Parathyroid adenoma (tissue), 2 donors: Measurements from ENCODE around the gene COMMD7.

Experiments
- H2AFZ ChIP-seq: fragments of 300-600 bp; sonication (generic); one replicate; pipeline ENCODE4 v1.7.0; 2017; ENCODE audit warnings: antibody characterized with exemption, mild to moderate bottlenecking
- H3K27ac ChIP-seq: fragments of 300-600 bp; sonication (generic); one replicate; pipeline ENCODE4 v1.7.0; 2017
- H3K27me3 ChIP-seq: fragments of 300-600 bp; sonication (generic); one replicate; pipeline ENCODE4 v1.7.0; 2017; ENCODE audit warnings: low read length; ENCODE audit not compliant: control insufficient read depth, insufficient read depth
- H3K36me3 ChIP-seq: fragments of 300-600 bp; sonication (generic); one replicate; pipeline ENCODE4 v1.7.0; 2017; ENCODE audit warnings: low read length; ENCODE audit not compliant: control insufficient read depth, insufficient read depth
- H3K4me1 ChIP-seq: fragments of 300-600 bp; sonication (generic); one replicate; pipeline ENCODE4 v1.7.0; 2017; ENCODE audit warnings: control low read depth
- H3K4me2 ChIP-seq: fragments of 300-600 bp; sonication (generic); one replicate; pipeline ENCODE4 v1.7.0; 2017; ENCODE audit warnings: low read length
- H3K4me3 ChIP-seq: fragments of 300-600 bp; sonication (generic); one replicate; pipeline ENCODE4 v1.7.0; 2017; ENCODE audit warnings: low read depth, low read length
- H3K79me2 ChIP-seq: fragments of 300-600 bp; sonication (generic); one replicate; pipeline ENCODE4 v1.7.0; 2017; ENCODE audit warnings: control low read depth
- H3K9ac ChIP-seq: fragments of 300-600 bp; sonication (generic); one replicate; pipeline ENCODE4 v1.7.0; 2017; ENCODE audit warnings: mild to moderate bottlenecking
- H3K9me3 ChIP-seq: fragments of 300-600 bp; sonication (generic); one replicate; pipeline ENCODE4 v1.7.0; 2017; ENCODE audit warnings: low read length; ENCODE audit not compliant: control insufficient read depth
- CTCF ChIP-seq: fragments of 300-600 bp; sonication (generic); IDR thresholded peaks from one replicate; pipeline ENCODE4 v1.7.0; 2017; ENCODE audit warnings: antibody characterized with exemption, mild to moderate bottlenecking
- donor health status: primary hyperparathyroidism.

The COMMD7 gene

DNA sequence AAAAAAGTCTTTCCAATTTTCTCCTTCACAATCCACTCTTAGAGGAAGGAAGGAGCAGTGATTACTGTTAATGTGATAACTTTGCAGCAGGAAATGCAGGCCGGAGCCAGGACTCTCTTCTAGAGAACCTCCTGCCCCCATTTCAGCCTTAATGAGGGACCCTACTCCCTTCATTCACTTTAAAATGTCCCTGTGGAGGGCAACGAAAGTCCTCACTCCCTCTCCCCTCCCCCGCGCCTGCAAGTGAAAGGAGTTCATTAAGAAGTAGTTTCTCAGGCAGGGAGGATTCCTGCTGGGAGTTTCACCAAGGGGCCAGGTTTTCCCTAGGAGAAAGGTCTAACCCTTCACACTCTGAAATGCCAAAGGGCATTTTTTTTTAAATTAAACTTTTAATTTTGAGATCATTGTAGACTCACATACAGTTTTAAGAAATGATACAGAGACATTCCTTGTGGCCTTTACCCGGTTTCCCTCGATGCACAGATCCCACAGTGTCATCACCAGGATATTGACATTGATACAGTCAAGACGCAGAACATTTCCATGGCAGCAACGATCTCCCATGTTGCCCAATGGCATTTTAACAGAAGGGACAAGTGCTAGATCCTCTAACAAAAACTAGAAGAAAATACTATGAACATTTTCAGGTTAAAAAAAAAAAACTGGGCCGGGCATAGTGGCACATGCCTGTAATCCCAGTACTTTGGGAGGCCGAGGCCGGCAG is 6.8 kb upstream of the COMMD7 start:
- Histone ChIP-seq H3K79me2 (peaks cover under 1% of the 10 kb centered on the region), H3K9ac (no peak overlapping the region), H3K4me1 (no peaks in the 10 kb centered on the region), H3K27ac (no peak overlapping the region), H2AFZ (no peak overlapping the region), H3K9me3 (no peaks in the 10 kb centered on the region), H3K27me3 (no peaks in the 10 kb centered on the region), H3K36me3 (no peaks in the 10 kb centered on the region), H3K4me2 (no peak overlapping the region), H3K4me3 (no peak overlapping the region)
- TF ChIP-seq CTCF = no peak

DNA sequence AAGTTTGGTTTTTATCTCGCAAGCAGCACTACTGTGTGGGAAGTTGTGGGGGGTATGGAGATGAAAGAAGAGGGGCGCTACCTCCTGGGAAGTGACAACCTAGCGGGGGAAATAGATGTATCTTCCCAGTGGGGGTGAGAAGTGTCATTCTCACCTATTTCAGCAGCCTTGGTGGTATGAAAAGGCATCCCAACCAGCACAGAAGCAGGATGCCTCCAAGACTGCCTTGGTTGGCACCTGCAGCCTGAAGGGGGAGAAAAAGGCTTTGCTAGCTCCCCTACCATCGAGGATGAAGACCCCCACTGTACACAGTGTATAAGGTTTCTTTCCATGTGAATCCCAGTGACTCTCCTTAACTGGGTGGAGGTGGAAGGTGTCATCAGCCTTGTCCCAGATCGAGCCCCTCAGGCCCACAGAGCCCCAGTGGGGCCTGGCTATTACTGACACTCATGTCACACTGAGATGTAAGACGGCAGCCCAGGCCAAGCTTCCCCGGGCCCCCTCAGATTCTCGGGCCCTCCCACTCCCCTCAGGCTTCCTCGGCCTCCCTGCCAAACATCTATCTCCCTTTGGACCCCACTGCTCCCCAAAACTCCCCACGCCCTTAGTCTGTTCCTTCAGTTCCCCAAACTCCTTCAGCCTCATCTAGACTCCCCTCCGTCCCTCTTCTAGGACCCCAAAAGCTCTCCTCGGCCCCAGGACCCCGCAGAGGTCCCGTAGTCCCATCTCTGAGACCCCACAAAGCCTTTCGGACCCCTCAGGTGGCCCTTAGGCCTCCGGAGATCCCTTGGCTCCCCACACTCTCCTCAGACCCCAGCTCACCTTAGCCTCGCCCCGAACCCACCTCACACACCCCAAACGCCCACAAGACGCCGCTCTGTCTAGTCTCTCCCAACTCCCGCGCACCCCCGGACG is 688 bp downstream of the COMMD7 start:
- Histone ChIP-seq H3K27ac (peak overlapping the region; percentile 73), H3K36me3 (no peaks in the 10 kb centered on the region), H3K9me3 (no peaks in the 10 kb centered on the region), H3K79me2 (peaks cover 10% of the 10 kb centered on the region), H3K4me3 (peak overlapping the region; percentile 61), H3K4me2 (peak overlapping the region; percentile 75), H3K27me3 (no peaks in the 10 kb centered on the region), H3K4me1 (no peaks in the 10 kb centered on the region), H3K9ac (peak overlapping the region; percentile 87), H2AFZ (peak overlapping the region; percentile 86)
- no peak for TF ChIP-seq CTCF

- no peak overlapping the region for H3K4me2 ChIP-seq
- H3K27me3 ChIP-seq = no peaks in the 10 kb centered on the region
- H3K36me3 ChIP-seq = no peaks in the 10 kb centered on the region
- no peaks in the 10 kb centered on the region for H3K9me3 ChIP-seq
- TF ChIP-seq CTCF = no peak
- H3K4me1 ChIP-seq = no peaks in the 10 kb centered on the region
- H3K9ac ChIP-seq = no peak overlapping the region
- H2AFZ ChIP-seq = no peak overlapping the region
- no peak overlapping the region for H3K4me3 ChIP-seq
- no peak overlapping the region for H3K27ac ChIP-seq
- peaks cover 10% of the 10 kb centered on the region for H3K79me2 ChIP-seq
Observed at GRCh38 chr20:32741151-32741550, 2.1 kb downstream of the COMMD7 start.

- Histone ChIP-seq H2AFZ (no peak overlapping the region), H3K4me1 (no peaks in the 10 kb centered on the region), H3K27me3 (no peaks in the 10 kb centered on the region), H3K79me2 (no peaks in the 10 kb centered on the region), H3K27ac (no peak overlapping the region), H3K9ac (no peak overlapping the region), H3K4me3 (no peak overlapping the region), H3K9me3 (no peaks in the 10 kb centered on the region), H3K4me2 (no peak overlapping the region), H3K36me3 (no peaks in the 10 kb centered on the region)
- TF ChIP-seq CTCF = no peak
Observed at GRCh38 chr20:32737371-32738223, 5.7 kb downstream of the COMMD7 start.
